GM21529 (cell line): Measurements from ENCODE around the gene TBCEL.
A peak's percentile ranks its signal among the peaks of the same experiment; 100 is the strongest.
"Not testable (repeated sequence)": the region's sequence is repeated elsewhere in the genome, so short reads cannot be mapped to it uniquely, and the experiment has no call there.

Source experiments
- ATAC-seq: cut with Tn5 transposase; IDR thresholded peaks from one replicate; pipeline ENCODE4 v1.9.1; 2021; ENCODE audit not compliant: unreplicated experiment

The TBCEL gene

GRCh38 chr11:121023848-121024751, at the start of gene TBCEL:
Gene TBCEL, plus strand, starts transcription at chr11:121024102. Its CDS starts 21,589 bp downstream, at chr11:121045691.
- ATAC-seq: peak; percentile 98

- ATAC-seq: no peak
These were observed 49.4 kb upstream of the TBCEL start for GRCh38 chr11:120974466-120974865.

GRCh38 chr11:120974965-120975364, 48.9 kb upstream of the TBCEL start:
- no peak for ATAC-seq

GRCh38 chr11:120977266-120978137, 46.4 kb upstream of the TBCEL start:
- ATAC-seq: no peak

GRCh38 chr11:120978701-120979100, 45.2 kb upstream of the TBCEL start:
- ATAC-seq: no peak

GRCh38 chr11:120985718-120986569, 38.0 kb upstream of the TBCEL start:
- ATAC-seq: no peak

GRCh38 chr11:120988603-120989002, 35.3 kb upstream of the TBCEL start:
- no peak for ATAC-seq

- no peak for ATAC-seq
These were observed 31.8 kb upstream of the TBCEL start for GRCh38 chr11:120991830-120992686.

- no peak for ATAC-seq
These were observed 29.6 kb upstream of the TBCEL start for GRCh38 chr11:120994091-120994859.

GRCh38 chr11:120995184-120995583, 28.7 kb upstream of the TBCEL start:
- ATAC-seq: no peak

GRCh38 chr11:120996973-120997372, 26.9 kb upstream of the TBCEL start:
- no peak for ATAC-seq

GRCh38 chr11:120998581-120998980, 25.3 kb upstream of the TBCEL start:
- no peak for ATAC-seq

- no peak for ATAC-seq
These were observed 19.6 kb upstream of the TBCEL start for GRCh38 chr11:121004206-121004840.

- ATAC-seq: no peak
These were observed 17.0 kb upstream of the TBCEL start for GRCh38 chr11:121006922-121007321.

- no peak for ATAC-seq
These were observed 15.4 kb upstream of the TBCEL start for GRCh38 chr11:121008551-121008950.

GRCh38 chr11:121012091-121012490, 11.8 kb upstream of the TBCEL start:
- ATAC-seq: no peak

- ATAC-seq: no peak
These were observed 5.2 kb upstream of the TBCEL start for GRCh38 chr11:121018746-121019145.

GRCh38 chr11:121021718-121022117, 2.2 kb upstream of the TBCEL start:
- not testable (repeated sequence) for ATAC-seq

GRCh38 chr11:121024989-121025388, 1.1 kb downstream of the TBCEL start:
- ATAC-seq: no peak
